Activated effector memory CD4-positive, alpha-beta T cell treated with Interleukin-2 at 50 U/mL for 16 hours (primary cell): Measurements from ENCODE around the gene CSTF2T.

ENCODE experiments used
- DNase-seq: peaks from one replicate; pipeline ENCODE4 v3.0.0-alpha.2; 2020

CSTF2T gene, protein sequence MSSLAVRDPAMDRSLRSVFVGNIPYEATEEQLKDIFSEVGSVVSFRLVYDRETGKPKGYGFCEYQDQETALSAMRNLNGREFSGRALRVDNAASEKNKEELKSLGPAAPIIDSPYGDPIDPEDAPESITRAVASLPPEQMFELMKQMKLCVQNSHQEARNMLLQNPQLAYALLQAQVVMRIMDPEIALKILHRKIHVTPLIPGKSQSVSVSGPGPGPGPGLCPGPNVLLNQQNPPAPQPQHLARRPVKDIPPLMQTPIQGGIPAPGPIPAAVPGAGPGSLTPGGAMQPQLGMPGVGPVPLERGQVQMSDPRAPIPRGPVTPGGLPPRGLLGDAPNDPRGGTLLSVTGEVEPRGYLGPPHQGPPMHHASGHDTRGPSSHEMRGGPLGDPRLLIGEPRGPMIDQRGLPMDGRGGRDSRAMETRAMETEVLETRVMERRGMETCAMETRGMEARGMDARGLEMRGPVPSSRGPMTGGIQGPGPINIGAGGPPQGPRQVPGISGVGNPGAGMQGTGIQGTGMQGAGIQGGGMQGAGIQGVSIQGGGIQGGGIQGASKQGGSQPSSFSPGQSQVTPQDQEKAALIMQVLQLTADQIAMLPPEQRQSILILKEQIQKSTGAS

DNA sequence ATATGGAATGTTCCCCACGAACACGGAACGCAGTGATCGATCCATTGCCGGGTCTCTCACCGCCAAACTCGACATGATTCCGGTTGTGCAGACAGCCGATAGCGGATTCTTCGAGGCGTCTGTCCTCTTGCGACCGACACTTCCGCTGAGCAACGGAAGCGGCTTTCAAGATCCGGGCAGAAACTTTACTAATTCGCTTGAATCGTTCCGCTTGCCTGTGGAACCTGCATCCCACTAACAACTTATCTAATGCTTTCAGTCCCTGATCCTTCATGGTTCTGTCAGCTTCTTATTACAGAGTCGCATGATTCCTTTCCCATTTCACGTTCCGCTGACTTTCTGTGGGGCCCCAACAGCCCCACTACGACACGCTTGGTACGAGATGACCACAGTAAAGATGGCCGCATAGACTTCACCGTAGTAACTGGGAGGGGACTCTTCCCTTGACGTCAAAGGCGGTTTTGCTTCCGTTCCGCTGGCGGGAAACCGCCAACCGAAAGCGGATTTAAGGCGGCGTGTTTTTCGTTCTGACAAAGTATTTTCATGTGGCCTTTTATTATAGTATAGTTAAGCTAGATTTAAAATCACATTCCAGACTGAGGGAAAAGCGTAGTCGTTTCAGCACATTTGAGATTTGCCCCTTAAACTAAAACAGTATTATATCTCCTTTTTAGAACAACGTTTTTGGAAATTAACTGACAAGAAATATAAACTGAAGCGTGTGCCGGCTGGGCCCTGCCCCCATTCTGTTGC lies at the start of gene CSTF2T:
TSS of gene CSTF2T (minus strand) at position 121 of the 753 bp plus-strand sequence. CDS start at position 75, 46 bp downstream.
- DNase-seq, result peak; percentile 85

DNA sequence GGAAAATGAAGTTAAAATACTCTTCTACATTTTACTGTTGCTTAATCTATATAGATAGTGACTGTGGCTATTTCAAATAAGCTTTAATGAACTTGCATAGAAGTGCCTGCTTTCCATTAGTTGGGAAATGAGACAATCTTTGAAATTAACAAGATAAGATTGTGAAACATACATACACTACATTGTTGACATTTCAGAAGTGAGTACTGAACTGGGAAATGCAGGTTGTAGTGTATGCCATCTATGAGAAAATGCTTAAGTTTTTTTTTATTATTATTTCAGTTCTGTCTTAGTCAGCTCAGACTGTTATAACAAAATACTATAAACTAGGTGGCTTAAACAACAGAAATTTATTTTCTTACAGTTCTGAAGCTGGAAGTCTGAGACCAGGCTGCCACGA lies 49.6 kb upstream of the CSTF2T start:
- no peak for DNase-seq

DNA sequence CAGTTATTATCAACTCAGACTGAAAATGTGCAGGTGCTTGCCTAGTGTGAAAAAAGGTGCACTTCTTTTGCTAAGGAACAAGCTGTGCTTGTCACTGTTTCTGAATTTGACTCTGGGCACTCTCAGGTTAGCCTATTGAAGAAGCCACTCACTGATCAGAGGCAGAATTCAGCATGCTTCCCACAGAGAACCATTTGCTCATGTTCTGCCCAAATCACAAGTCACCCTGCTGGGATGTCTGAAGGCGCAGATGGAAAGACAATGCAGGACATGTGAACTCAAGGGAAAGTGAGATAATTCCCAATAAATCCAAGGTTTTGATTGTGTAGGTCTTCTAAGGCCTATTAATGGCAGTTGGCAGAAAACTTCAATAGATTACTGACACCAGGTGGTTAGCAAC lies 47.8 kb upstream of the CSTF2T start:
- no peak for DNase-seq

DNA sequence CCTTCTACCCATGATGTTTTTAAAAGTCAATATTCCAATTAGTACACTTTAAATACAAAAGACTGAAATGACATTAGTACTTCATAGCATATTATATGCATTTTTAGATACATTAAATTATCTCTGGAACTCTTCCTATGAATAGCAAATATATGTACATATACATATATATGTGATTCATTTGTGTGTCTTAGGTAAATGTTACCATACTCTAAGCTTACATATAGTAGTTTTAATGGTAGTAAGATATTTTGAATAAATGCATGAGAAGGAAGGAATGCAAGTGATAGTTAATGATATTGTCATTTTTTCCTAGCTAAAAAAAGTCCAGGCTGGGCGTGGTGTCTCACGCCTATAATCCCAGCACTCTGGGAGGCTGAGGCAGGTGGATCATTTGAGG lies 46.0 kb upstream of the CSTF2T start:
- DNase-seq, result no peak

DNA sequence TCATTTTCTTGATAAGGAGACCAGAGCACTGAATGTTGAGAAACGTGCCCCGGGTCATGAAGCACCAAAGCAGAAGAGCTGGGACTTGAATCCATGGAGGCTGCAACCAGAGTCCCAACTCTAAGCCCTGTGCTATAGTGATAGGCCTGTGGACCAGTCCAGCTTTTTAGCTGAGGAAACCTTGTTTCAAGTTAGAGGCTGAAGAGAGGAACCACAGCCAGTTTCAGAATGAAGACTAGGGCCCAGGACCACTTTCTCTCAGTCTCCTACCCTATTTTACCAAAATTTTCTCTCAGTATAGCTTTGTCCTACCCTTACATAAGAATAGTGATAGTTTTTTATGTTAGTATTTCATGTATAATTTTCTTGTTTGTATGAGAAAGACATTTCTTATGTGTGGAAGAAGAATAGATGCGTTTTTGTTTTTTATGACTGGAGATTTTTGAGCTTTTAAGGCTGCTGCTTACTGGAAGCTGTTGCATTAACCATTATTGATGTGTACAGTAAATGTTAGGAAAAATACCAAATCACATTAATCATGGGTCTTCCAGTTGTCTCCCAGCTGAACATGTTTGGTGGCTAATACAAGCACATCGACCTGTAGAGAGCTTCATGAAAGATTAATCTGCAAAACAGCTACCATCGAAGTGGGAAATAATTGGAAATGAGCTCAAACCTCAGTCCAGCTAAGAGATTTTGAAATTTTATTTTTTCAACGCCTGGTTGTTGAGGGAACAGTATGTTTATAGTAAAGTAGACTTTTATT lies 45.0 kb upstream of the CSTF2T start:
- DNase-seq, result no peak

DNA sequence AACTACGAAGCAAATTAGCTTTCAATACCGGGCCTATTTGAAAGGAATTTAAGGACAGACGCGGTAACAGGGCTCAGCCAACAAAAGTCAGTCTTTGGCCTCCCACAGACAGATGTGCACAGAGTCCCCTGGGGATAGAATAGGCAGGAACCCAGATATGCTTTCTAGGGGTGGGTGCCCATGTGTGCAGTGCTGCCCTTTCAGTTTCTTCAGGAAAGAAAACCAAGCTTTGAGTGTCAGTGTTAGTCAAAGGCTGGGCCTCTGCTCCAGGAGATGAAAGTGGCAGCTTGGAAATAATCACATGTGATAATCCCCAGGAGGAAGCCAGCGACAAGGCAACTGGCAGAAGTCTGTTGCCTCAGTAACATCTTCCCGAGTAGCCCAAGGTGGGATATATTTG lies 43.8 kb upstream of the CSTF2T start:
- no peak for DNase-seq

DNA sequence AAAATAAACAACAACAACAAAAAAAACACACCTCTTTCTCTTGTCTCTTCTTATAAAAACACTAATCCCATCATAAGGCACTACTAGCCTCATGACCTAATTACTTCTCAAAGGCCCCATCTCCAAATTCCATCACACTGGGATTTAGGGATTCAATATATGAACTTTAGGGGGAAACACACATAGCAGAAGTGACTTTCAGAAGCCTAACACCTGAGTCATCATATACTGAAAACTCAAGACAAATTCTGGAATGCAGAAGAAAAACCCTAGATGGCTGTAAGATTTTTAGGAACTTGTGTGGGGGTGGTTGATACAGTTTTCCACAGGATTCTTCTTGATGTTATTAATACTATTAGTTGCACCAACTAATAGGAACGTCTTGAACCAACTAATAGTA lies 33.7 kb upstream of the CSTF2T start:
- DNase-seq, result no peak

DNA sequence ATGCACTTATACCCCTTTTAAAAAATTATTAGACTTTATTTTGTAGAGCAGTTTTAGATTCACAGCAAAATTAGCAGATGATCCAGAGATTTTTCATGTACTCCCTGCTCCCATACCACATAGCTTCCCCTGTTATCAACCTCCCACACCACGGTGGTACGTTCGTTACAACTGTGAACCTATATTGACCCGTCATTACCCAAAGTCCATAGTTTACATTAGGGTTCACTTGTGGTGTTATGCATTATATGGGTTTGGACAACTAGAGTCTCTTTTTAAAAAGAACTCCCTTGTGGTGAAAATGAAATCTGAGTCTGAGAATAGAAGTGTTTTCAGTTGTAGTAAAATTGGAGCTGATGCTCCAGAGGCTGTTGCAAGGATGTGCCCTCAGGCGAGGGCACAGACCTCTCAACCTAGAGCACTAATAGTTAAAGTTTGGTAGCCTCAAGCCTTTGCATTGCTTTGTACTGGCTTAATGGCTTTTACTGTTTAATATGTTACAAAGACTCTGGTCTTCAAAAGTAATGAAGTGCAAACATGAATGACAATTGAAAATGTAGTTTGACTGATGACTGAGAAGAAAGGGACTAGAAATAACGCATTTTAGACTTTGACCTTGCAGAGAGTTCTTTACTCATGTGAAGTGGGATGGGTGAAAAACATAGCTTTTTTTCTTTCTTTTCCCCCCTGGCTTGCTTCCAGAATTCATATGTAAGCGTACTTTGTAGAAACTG lies 30.6 kb upstream of the CSTF2T start:
- no peak for DNase-seq

DNA sequence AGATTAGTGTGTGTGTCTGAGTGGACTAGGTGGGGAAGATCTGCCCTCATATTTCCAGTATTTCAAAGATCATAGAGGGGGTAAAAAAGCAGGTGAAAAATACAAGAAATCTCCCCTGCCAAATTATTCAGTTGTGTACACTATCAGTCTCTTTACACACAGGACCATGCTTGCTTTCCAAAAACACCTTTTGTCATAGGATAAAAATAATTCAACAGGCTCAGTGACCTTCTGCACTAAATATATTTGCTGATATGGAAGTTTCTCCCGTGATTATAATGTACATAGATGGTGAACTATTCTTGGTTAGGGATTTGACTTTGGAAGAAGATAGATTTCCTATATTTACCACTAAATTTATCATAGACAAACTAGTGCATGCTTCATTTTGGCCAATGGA lies 24.6 kb upstream of the CSTF2T start:
- no peak for DNase-seq

DNA sequence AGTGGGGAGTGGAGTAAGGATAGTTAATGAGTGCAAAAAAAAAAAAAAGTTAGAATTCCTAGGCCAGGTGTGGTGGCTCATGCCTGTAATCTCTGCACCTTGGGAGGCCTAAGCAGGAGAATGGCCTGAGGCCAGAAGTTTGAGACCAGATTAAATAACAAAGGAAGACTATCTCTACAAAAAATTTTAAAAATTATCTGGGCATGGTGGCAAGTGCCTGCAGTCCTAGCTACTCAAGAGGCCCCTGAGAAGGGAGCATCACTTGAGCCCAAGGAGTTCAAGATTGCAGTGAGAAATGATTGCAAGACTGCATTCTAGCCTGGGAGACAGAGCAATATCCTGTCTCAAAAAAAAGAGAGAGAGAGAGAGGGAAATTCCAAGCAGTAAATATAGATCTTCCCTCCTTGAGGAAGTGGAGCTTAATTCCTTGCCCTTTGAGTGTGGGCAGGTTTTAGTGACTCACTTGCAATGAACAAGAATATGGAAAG lies 19.5 kb upstream of the CSTF2T start:
- no peak for DNase-seq

DNA sequence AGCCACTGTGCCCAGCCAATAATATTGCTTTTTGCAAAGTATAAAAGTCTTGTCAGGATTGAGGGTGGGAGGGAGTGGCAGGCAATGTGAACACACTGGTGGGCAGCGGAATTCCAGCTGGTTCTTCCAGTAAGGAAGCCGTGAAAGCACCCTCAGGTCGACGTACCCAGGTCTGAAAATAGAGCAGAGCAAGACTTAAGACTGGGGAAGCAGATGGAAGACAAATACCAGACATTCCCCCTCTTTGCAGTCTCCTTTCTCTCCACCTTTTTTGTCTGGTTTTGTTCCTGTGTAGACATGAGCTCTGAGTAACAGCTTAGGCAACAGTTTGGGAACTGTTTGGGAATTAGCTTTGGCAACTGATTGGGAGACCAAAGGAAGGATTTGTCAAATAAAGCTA lies 17.6 kb upstream of the CSTF2T start:
- DNase-seq, result no peak

DNA sequence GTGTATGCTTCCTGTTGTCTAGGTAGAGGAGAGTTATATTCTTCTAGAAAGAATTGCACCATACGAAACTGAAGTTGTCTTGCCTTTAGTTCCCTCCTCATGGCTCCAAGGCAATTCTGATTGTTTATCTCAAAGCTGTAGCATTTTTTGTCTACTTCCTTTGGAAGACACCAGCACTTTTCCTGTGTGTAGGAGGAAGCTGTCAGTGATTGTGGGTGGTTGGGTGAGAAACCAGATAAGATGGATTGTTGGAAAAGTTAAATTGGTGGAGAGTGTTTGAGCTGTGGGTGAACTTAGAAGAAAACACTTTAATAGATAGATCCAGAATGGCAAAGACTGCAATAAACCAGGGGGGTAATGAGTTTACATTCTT lies 12.1 kb upstream of the CSTF2T start:
- no peak for DNase-seq

DNA sequence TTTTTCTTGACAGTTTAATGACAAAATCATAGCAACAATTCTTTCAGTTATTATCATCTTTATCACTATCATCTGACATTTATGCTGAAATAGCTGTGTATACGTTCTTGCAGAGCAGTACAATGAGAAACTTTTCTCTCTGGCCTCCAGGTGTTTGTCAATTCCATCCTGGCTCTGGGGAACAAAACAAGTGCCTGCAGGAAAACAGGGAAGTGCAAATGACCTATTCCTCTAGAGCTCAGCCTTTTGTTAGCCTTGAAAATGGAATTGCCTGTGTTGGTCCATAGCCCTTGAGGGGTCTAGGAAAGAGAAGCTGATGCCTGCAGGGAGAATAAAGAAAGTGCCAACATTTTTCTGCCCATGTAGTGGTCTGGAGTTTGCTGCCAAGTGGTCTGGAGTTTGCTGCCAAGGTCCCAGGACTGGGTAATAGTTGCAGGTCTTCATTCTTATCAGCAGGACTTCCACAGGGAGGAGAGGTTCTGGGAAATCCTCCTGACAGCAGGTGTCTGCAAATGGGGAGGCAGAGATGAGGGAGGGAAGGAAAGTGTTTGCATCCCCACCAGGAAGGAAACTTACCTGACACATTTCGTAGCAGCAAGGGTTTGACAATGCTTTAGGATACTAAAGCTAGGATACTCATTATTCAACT lies 10.1 kb upstream of the CSTF2T start:
- DNase-seq, result no peak

DNA sequence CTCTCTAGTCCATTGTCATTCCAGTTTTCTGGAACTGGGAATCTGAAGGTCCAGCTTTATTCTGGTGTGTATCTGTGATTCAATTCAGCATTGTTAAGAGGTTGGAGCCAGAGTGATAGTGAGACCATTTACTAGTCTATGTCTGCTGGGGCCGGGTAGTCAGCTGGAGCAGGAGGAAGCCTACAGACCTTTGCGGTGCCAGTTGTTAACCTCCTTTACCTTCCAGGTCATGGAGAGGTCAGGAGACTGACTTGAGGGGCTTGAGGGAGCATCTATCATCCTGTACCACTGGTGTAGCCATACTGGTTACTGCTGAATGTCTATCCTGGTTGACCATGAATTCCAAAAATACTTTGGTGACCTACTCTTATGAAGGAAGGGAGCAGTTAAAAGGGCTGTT lies 9.2 kb upstream of the CSTF2T start:
- no peak for DNase-seq

DNA sequence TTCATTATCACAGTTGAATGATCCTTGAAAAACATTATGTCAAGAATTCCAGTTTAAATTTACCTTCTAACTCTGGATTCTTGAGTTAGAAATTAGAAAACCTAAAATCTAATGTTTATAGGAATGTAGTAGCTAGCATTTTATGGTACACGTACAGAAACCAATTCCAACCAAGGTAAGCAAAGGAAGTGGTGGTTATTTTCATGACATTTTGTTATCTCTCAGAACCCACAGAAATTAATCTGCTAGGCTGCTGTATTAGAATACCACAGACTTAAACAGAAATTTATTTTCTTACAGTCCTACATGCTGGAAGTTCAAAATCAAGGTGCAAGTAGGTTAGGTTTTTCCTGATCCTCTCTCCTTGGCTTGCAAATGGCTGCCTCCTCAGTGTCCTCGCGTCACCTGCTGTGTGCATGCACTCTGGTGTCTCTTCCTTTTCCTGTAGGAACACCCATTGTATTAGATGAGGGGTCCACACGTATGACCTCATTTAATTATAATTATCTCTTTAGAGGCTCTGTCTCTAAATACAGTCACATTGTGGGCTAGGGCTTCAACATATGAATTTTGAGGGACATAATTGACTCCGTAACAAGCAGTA lies 8.5 kb upstream of the CSTF2T start:
- no peak for DNase-seq

DNA sequence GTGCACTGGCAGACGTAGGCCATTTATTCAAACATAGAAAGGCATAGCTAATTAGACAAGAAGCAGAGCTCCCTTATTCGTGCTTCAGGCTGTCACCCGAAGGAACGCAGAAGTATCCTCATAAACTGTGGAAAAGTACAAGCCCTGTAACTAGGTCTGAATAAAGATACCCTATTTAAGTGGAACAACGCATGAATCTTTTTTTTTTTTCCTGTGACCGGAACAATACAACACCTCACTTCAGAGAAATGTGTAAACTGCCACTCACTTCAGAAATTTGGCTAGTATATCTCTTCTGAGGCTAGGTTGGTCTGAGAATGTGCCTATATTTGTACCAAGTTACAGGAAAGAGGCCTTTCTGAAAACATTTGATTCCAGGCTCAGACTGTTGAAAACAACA lies 8.0 kb upstream of the CSTF2T start:
- no peak for DNase-seq

DNA sequence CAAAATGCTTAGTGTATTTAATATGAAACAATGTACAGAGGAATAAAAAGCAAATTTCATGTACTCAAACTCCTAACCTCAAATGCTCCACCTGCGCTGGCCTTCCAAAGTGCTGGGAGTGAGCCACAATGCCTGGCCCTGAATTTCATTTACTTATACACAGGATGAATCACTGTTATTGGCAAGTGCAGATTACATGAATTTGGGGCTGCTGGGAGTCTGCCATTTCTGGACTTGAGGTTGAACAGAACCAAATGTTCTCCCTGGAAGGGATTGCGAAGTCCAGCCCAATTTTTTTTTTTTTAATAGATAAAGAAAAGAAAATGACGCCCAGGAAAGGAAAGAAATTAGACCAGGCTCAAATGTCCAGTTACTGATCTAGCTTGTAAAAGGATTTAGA lies 6.8 kb upstream of the CSTF2T start:
- no peak for DNase-seq

DNA sequence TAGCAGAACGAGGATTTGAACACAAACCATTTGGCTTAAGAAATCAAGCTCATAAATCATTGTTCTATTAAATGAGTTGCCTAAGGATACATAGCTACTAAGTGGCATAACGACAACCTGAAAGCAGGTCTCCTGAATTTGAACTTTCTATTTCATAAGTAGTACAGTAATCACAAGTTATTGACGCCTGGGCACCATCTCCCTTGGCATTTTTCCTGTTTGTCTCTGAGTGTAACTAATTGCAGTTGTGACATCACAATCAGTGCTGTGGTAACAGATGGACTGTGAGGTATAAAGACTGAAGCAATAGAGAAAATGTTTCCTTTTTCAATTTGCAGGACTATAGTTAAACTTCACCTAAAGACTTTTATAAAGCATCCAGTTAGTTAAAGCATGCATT lies 6.4 kb upstream of the CSTF2T start:
- DNase-seq, result no peak

DNA sequence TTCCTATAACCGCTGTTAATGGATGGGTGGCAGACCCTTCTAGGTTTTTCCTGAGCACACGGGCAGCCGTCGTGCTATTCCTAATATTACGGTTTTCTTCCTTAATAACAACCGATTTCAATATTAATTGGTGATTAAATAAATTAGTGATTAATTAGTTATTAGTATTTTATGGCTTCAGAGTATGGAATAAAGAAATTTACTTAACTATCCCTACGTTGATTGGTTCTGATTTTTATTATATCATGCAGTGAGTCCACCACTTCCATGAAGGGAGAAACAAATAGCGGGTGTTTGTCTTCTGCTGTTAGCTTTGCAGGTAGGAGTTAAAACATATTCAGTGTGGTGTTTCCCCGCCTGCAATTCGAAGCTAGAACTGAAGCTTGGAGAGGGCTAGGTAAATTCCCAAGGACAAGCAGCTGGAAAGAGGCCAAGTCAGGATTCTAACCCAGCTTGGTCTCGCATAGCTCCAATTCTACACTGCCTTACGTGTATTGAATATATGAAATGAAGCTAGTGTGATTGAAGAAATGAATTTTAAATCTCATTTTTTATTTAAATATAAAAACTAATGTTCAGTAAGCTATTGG lies 928 bp upstream of the CSTF2T start:
- no peak for DNase-seq

DNA sequence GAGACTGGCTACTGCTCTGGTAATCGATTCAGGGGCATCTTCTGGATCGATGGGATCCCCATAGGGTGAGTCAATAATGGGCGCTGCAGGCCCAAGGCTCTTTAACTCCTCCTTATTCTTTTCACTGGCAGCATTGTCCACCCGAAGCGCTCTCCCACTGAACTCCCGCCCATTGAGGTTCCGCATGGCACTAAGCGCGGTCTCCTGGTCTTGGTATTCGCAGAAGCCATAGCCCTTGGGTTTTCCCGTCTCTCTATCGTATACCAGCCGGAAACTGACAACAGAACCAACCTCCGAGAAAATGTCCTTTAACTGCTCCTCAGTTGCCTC lies 285 bp downstream of the CSTF2T start:
- no peak for DNase-seq

DNA sequence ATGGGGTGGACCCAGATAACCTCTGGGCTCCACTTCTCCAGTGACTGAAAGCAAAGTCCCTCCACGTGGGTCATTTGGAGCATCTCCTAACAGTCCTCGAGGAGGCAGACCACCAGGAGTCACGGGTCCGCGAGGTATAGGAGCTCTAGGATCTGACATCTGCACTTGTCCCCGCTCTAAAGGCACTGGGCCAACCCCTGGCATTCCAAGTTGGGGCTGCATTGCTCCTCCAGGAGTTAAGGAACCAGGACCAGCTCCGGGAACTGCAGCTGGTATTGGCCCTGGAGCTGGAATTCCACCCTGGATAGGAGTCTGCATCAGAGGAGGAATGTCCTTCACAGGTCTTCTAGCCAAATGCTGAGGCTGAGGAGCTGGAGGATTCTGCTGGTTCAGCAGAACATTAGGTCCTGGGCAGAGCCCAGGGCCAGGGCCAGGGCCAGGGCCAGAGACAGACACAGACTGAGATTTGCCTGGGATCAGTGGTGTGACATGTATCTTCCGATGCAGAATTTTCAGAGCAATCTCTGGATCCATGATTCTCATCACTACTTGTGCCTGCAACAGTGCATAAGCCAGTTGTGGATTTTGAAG lies 827 bp downstream of the CSTF2T start:
- DNase-seq, result no peak
